ENCODE measurements around the gene EXOC2.

EXOC2 gene

GRCh38 chr6:506920-507622 lies 185.9 kb downstream of the EXOC2 start:
- no peak overlapping the region for H3K27ac ChIP-seq (ENCODE audit: low read depth in 2 of 2, low read length in 2 of 2)
- H3K36me3 ChIP-seq (ENCODE audit: control insufficient read depth in 2 of 2, insufficient read depth in 2 of 2, low read length in 2 of 2) = peaks cover 3% of the 10 kb centered on the region in 2 donors
- no peak overlapping the region for H3K9ac ChIP-seq (ENCODE audit: low read depth in 1 of 2, low read length in 2 of 2)
- no peaks in the 10 kb centered on the region for H3K4me1 ChIP-seq (ENCODE audit: control insufficient read depth in 2 of 2, insufficient read depth in 2 of 2, low read length in 2 of 2)
- H3K9me3 ChIP-seq (ENCODE audit: control insufficient read depth in 2 of 2, low read length in 2 of 2) = no peaks in the 10 kb centered on the region
- H3K4me3 ChIP-seq (ENCODE audit: low read length in 2 of 2) = no peak overlapping the region
- H3K27me3 ChIP-seq (ENCODE audit: control insufficient read depth in 2 of 2, insufficient read depth in 2 of 2, low read length in 2 of 2) = no peaks in the 10 kb centered on the region

- H3K27ac ChIP-seq (ENCODE audit: low read depth in 2 of 2, low read length in 2 of 2) = no peak overlapping the region
- no peak overlapping the region for H3K9ac ChIP-seq (ENCODE audit: low read depth in 1 of 2, low read length in 2 of 2)
- H3K9me3 ChIP-seq (ENCODE audit: control insufficient read depth in 2 of 2, low read length in 2 of 2) = no peaks in the 10 kb centered on the region
- H3K4me1 ChIP-seq (ENCODE audit: control insufficient read depth in 2 of 2, insufficient read depth in 2 of 2, low read length in 2 of 2) = no peaks in the 10 kb centered on the region
- peaks cover 3% of the 10 kb centered on the region in 2 donors for H3K36me3 ChIP-seq (ENCODE audit: control insufficient read depth in 2 of 2, insufficient read depth in 2 of 2, low read length in 2 of 2)
- no peak overlapping the region for H3K4me3 ChIP-seq (ENCODE audit: low read length in 2 of 2)
- H3K27me3 ChIP-seq (ENCODE audit: control insufficient read depth in 2 of 2, insufficient read depth in 2 of 2, low read length in 2 of 2) = no peaks in the 10 kb centered on the region
Measured at GRCh38 chr6:506508-506907, 186.4 kb downstream of the EXOC2 start.

- H3K27ac ChIP-seq (ENCODE audit: low read depth in 2 of 2, low read length in 2 of 2) = no peak overlapping the region
- no peaks in the 10 kb centered on the region for H3K9me3 ChIP-seq (ENCODE audit: control insufficient read depth in 2 of 2, low read length in 2 of 2)
- H3K9ac ChIP-seq (ENCODE audit: low read depth in 1 of 2, low read length in 2 of 2) = no peak overlapping the region
- peaks cover 3% of the 10 kb centered on the region in 2 donors for H3K36me3 ChIP-seq (ENCODE audit: control insufficient read depth in 2 of 2, insufficient read depth in 2 of 2, low read length in 2 of 2)
- no peaks in the 10 kb centered on the region for H3K4me1 ChIP-seq (ENCODE audit: control insufficient read depth in 2 of 2, insufficient read depth in 2 of 2, low read length in 2 of 2)
- H3K27me3 ChIP-seq (ENCODE audit: control insufficient read depth in 2 of 2, insufficient read depth in 2 of 2, low read length in 2 of 2) = no peaks in the 10 kb centered on the region
- no peak overlapping the region for H3K4me3 ChIP-seq (ENCODE audit: low read length in 2 of 2)
Measured at GRCh38 chr6:505374-505773, 187.6 kb downstream of the EXOC2 start.

- no peaks in the 10 kb centered on the region for H3K9me3 ChIP-seq (ENCODE audit: control insufficient read depth in 2 of 2, low read length in 2 of 2)
- no peak overlapping the region for H3K9ac ChIP-seq (ENCODE audit: low read depth in 1 of 2, low read length in 2 of 2)
- no peaks in the 10 kb centered on the region for H3K4me1 ChIP-seq (ENCODE audit: control insufficient read depth in 2 of 2, insufficient read depth in 2 of 2, low read length in 2 of 2)
- no peak overlapping the region for H3K27ac ChIP-seq (ENCODE audit: low read depth in 2 of 2, low read length in 2 of 2)
- no peak overlapping the region for H3K4me3 ChIP-seq (ENCODE audit: low read length in 2 of 2)
- no peaks in the 10 kb centered on the region for H3K27me3 ChIP-seq (ENCODE audit: control insufficient read depth in 2 of 2, insufficient read depth in 2 of 2, low read length in 2 of 2)
- H3K36me3 ChIP-seq (ENCODE audit: control insufficient read depth in 2 of 2, insufficient read depth in 2 of 2, low read length in 2 of 2) = peaks cover 3% of the 10 kb centered on the region in 2 donors
Measured at GRCh38 chr6:504446-504980, 188.4 kb downstream of the EXOC2 start.

GRCh38 chr6:503610-504362 lies 189.2 kb downstream of the EXOC2 start:
- no peak overlapping the region for H3K9ac ChIP-seq (ENCODE audit: low read depth in 1 of 2, low read length in 2 of 2)
- H3K36me3 ChIP-seq (ENCODE audit: control insufficient read depth in 2 of 2, insufficient read depth in 2 of 2, low read length in 2 of 2) = peaks cover 3 to 5% of the 10 kb centered on the region in 2 donors
- H3K4me3 ChIP-seq (ENCODE audit: low read length in 2 of 2) = no peak overlapping the region
- H3K9me3 ChIP-seq (ENCODE audit: control insufficient read depth in 2 of 2, low read length in 2 of 2) = no peaks in the 10 kb centered on the region
- H3K27me3 ChIP-seq (ENCODE audit: control insufficient read depth in 2 of 2, insufficient read depth in 2 of 2, low read length in 2 of 2) = no peaks in the 10 kb centered on the region
- H3K27ac ChIP-seq (ENCODE audit: low read depth in 2 of 2, low read length in 2 of 2) = no peak overlapping the region
- H3K4me1 ChIP-seq (ENCODE audit: control insufficient read depth in 2 of 2, insufficient read depth in 2 of 2, low read length in 2 of 2) = no peaks in the 10 kb centered on the region

- no peaks in the 10 kb centered on the region for H3K4me1 ChIP-seq (ENCODE audit: control insufficient read depth in 2 of 2, insufficient read depth in 2 of 2, low read length in 2 of 2)
- no peak overlapping the region for H3K27ac ChIP-seq (ENCODE audit: low read depth in 2 of 2, low read length in 2 of 2)
- no peaks in the 10 kb centered on the region for H3K9me3 ChIP-seq (ENCODE audit: control insufficient read depth in 2 of 2, low read length in 2 of 2)
- H3K9ac ChIP-seq (ENCODE audit: low read depth in 1 of 2, low read length in 2 of 2) = no peak overlapping the region
- H3K27me3 ChIP-seq (ENCODE audit: control insufficient read depth in 2 of 2, insufficient read depth in 2 of 2, low read length in 2 of 2) = no peaks in the 10 kb centered on the region
- peaks cover 3 to 6% of the 10 kb centered on the region in 2 donors for H3K36me3 ChIP-seq (ENCODE audit: control insufficient read depth in 2 of 2, insufficient read depth in 2 of 2, low read length in 2 of 2)
- no peak overlapping the region for H3K4me3 ChIP-seq (ENCODE audit: low read length in 2 of 2)
Measured at GRCh38 chr6:502761-503160, 190.2 kb downstream of the EXOC2 start.

GRCh38 chr6:501891-502601 lies 190.9 kb downstream of the EXOC2 start:
- H3K4me3 ChIP-seq (ENCODE audit: low read length in 2 of 2) = peak overlapping the region in 1 of 2 donors; percentile 39
- no peak overlapping the region for H3K9ac ChIP-seq (ENCODE audit: low read depth in 1 of 2, low read length in 2 of 2)
- H3K27me3 ChIP-seq (ENCODE audit: control insufficient read depth in 2 of 2, insufficient read depth in 2 of 2, low read length in 2 of 2) = no peaks in the 10 kb centered on the region
- H3K9me3 ChIP-seq (ENCODE audit: control insufficient read depth in 2 of 2, low read length in 2 of 2) = no peaks in the 10 kb centered on the region
- H3K27ac ChIP-seq (ENCODE audit: low read depth in 2 of 2, low read length in 2 of 2) = no peak overlapping the region
- H3K36me3 ChIP-seq (ENCODE audit: control insufficient read depth in 2 of 2, insufficient read depth in 2 of 2, low read length in 2 of 2) = peaks cover 3 to 6% of the 10 kb centered on the region in 2 donors
- no peaks in the 10 kb centered on the region for H3K4me1 ChIP-seq (ENCODE audit: control insufficient read depth in 2 of 2, insufficient read depth in 2 of 2, low read length in 2 of 2)

- H3K9ac ChIP-seq (ENCODE audit: low read depth in 1 of 2, low read length in 2 of 2) = no peak overlapping the region
- H3K4me1 ChIP-seq (ENCODE audit: control insufficient read depth in 2 of 2, insufficient read depth in 2 of 2, low read length in 2 of 2) = no peaks in the 10 kb centered on the region
- H3K27me3 ChIP-seq (ENCODE audit: control insufficient read depth in 2 of 2, insufficient read depth in 2 of 2, low read length in 2 of 2) = no peaks in the 10 kb centered on the region
- no peak overlapping the region for H3K27ac ChIP-seq (ENCODE audit: low read depth in 2 of 2, low read length in 2 of 2)
- H3K4me3 ChIP-seq (ENCODE audit: low read length in 2 of 2) = no peak overlapping the region
- no peaks in the 10 kb centered on the region for H3K9me3 ChIP-seq (ENCODE audit: control insufficient read depth in 2 of 2, low read length in 2 of 2)
- H3K36me3 ChIP-seq (ENCODE audit: control insufficient read depth in 2 of 2, insufficient read depth in 2 of 2, low read length in 2 of 2) = peaks cover 10 to 11% of the 10 kb centered on the region in 2 donors
Measured at GRCh38 chr6:499617-500016, 193.3 kb downstream of the EXOC2 start.

GRCh38 chr6:498795-499231 lies 194.1 kb downstream of the EXOC2 start:
- Histone ChIP-seq H3K36me3 (ENCODE audit: control insufficient read depth in 2 of 2, insufficient read depth in 2 of 2, low read length in 2 of 2) (peaks cover 7 to 8% of the 10 kb centered on the region in 2 donors), H3K27ac (ENCODE audit: low read depth in 2 of 2, low read length in 2 of 2) (no peak overlapping the region), H3K4me1 (ENCODE audit: control insufficient read depth in 2 of 2, insufficient read depth in 2 of 2, low read length in 2 of 2) (no peaks in the 10 kb centered on the region), H3K27me3 (ENCODE audit: control insufficient read depth in 2 of 2, insufficient read depth in 2 of 2, low read length in 2 of 2) (no peaks in the 10 kb centered on the region), H3K9ac (ENCODE audit: low read depth in 1 of 2, low read length in 2 of 2) (no peak overlapping the region), H3K9me3 (ENCODE audit: control insufficient read depth in 2 of 2, low read length in 2 of 2) (no peaks in the 10 kb centered on the region), H3K4me3 (ENCODE audit: low read length in 2 of 2) (no peak overlapping the region)

GRCh38 chr6:497258-497657 lies 195.7 kb downstream of the EXOC2 start:
- H3K27ac ChIP-seq (ENCODE audit: low read depth in 2 of 2, low read length in 2 of 2) = no peak overlapping the region
- no peaks in the 10 kb centered on the region for H3K9me3 ChIP-seq (ENCODE audit: control insufficient read depth in 2 of 2, low read length in 2 of 2)
- peaks cover 7 to 8% of the 10 kb centered on the region in 2 donors for H3K36me3 ChIP-seq (ENCODE audit: control insufficient read depth in 2 of 2, insufficient read depth in 2 of 2, low read length in 2 of 2)
- H3K9ac ChIP-seq (ENCODE audit: low read depth in 1 of 2, low read length in 2 of 2) = no peak overlapping the region
- no peaks in the 10 kb centered on the region for H3K4me1 ChIP-seq (ENCODE audit: control insufficient read depth in 2 of 2, insufficient read depth in 2 of 2, low read length in 2 of 2)
- no peaks in the 10 kb centered on the region for H3K27me3 ChIP-seq (ENCODE audit: control insufficient read depth in 2 of 2, insufficient read depth in 2 of 2, low read length in 2 of 2)
- no peak overlapping the region for H3K4me3 ChIP-seq (ENCODE audit: low read length in 2 of 2)
